GM12875 (cell line): Measurements from ENCODE around the gene C21orf91.

Source experiments
- H3K4me3 ChIP-seq: one replicate; pipeline ENCODE4 v1.5.1; 2011; ENCODE audit warnings: low read depth, low read length, control low read depth
- TF ChIP-seq, protein P1 (sequence below): IDR thresholded peaks from 2 replicates; pipeline ENCODE4 v1.5.1; 2011; ENCODE audit warnings: low read depth, mild to moderate bottlenecking, control low read depth, inconsistent platforms, low read length, moderate library complexity, borderline replicate concordance; ENCODE audit not compliant: insufficient read depth

Gene C21orf91

DNA sequence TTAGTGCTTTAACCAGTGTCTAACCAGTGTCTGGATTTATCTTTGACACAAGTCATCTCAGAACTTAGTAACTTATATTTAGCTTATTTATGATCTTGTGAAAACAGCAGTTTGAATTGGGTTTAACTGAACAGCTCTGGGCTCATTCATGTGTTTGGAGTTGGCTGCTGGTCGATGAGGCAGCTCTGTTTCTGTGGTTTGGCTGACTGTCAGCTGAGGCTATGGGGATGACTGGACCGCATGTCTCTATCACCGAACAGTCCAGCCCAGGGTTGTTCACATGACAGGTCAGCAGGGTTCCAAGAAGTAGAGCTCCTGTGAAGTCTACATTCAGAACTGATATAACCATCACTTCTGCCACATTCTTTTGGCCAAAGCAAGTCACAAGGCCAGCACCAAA, 29.1 kb upstream of the C21orf91 start:
- TF ChIP-seq, protein P1, sequence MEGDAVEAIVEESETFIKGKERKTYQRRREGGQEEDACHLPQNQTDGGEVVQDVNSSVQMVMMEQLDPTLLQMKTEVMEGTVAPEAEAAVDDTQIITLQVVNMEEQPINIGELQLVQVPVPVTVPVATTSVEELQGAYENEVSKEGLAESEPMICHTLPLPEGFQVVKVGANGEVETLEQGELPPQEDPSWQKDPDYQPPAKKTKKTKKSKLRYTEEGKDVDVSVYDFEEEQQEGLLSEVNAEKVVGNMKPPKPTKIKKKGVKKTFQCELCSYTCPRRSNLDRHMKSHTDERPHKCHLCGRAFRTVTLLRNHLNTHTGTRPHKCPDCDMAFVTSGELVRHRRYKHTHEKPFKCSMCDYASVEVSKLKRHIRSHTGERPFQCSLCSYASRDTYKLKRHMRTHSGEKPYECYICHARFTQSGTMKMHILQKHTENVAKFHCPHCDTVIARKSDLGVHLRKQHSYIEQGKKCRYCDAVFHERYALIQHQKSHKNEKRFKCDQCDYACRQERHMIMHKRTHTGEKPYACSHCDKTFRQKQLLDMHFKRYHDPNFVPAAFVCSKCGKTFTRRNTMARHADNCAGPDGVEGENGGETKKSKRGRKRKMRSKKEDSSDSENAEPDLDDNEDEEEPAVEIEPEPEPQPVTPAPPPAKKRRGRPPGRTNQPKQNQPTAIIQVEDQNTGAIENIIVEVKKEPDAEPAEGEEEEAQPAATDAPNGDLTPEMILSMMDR, result no peak

DNA sequence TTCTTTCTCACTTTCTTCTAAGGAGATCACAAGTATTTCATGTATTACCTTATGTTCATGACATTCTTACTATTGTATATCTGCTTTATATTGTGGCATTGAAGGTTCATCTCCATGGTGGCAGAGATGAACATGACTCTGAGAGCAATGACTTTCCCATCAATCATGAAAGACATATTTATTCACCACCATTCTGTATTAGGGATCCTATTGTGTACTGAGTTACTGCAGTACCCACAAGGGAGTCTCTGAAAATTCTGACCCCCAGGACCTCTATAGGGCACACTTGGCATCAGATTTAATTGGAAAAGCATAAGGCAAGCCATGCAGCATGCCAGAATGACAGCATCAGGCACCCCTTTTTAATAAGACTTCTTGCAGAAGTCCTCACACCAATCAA, 21.9 kb upstream of the C21orf91 start:
- TF ChIP-seq, protein P1, result no peak
- no peak overlapping the region for H3K4me3 ChIP-seq

More for the DNA sequence above, 29.1 kb upstream of the C21orf91 start:
- no peak overlapping the region for H3K4me3 ChIP-seq

DNA sequence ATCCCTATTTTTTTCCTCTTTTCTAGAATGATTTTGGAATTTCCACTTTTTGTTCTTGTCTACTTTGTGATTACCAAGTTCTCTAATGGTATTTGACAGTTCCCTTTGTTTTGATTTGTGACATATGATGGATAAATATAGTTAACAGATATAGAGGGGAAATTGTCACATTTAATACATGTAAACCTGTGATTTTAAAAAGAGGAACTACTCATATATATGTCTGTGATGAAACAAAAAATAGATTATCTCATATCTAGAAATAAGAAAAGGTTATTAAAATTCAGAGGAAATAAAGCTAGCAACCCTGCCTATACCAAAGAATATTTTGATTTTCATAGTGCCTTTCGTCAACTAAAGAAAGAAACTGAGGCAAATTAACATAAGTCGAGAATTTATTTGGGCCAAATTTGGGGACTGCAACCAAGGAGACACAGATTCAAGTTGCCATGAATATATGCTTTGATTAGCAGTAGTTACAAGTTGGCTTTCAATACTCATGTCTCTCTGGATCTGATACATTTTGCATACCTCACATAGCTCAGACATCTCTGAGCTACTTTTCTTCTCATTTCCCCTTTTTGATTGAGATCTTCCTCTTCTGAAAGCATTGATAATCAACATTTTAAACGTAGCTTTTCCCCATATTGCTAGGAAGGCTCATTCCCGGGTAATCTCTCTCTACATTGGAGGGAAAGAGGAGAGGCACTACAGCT, 15.6 kb upstream of the C21orf91 start:
- no peak overlapping the region for H3K4me3 ChIP-seq
- TF ChIP-seq, protein P1, result no peak

DNA sequence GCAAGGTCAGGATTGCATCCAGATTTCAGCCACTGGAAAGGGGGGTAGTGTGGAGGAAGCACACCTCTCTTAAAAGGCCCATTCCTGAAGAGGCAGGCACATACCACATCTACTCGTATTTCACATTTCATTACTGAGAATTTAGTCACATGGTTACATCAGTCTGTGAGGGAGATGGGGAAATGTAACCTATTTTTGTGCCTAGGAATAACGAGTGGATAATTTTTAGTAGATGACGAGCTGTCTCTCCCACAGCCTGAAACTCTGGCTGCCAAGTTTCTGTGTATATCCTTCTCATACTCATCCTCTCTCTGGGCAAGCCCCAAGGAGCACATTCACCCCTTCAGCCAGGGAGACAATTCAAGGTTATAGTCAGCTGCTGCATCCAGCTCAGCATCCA, 10.3 kb upstream of the C21orf91 start:
- no peak overlapping the region for H3K4me3 ChIP-seq
- TF ChIP-seq, protein P1, result no peak

DNA sequence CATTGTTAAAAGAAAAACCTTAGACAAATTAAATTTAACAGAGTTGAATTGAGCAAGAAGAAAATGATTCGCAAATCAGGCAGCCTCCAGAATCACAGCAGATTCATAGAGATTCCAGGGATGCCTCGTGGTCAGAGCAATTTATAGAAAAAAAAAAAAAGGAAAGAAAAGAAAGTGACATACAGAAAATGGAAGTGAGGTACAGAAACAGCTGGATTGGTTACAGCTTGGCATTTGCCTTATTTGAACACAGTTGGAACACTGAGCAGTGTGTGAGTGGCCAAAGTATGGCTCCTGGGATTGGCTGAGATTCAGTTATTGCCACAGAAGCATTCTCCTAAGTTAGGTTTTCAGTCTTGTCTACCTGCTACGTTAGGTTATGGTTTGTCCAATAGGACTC, 9.1 kb upstream of the C21orf91 start:
- TF ChIP-seq, protein P1, result no peak
- H3K4me3 ChIP-seq, result no peak overlapping the region

DNA sequence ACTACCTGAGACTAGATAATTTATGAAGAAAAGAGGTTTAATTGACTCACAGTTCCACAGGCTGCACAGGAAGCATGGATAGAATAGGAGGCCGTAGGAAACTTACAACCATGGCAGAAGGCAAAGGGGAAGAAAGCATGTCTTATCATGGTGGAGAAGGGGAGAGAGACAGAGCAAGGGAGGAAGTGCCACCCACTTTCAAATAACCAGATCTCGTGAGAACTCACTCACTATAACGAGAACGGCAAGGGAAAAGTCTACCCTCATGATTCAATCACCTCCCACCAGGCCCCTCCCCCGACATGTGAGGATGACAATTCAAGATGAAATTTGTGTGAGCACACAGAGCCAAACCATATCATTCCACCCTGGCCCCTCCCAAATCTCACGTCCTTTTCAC, 4.7 kb upstream of the C21orf91 start:
- H3K4me3 ChIP-seq, result no peak overlapping the region
- TF ChIP-seq, protein P1, result no peak

DNA sequence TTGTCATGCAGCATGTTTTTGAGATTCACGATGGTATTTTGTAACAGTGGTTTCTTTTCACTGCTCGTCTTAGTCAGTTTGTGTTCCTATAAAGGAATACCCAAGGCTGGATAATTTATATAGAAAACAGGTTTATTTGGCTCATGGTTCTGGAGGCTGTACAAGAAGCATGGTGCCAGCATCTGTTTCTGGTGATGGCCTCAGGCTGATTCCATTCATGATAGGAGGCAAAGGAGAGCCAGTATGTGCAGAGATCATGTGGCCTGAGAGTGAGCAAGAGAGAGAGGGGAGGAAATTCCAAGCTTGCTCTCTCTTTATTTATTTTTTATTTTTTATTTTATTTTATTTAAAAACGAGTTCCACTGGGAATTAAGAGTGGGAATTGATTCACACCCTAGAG, 2.0 kb upstream of the C21orf91 start:
- H3K4me3 ChIP-seq, result no peak overlapping the region
- TF ChIP-seq, protein P1, result no peak
